HEK293T (cell line): ENCODE data around the gene EBLN2.

Experiments
- CTCF ChIA-PET: fragments of 350-600 bp; formaldehyde crosslinking; extraction: SDS; loops from one replicate; lab custom pipeline; 2021; ENCODE audit warnings: antibody characterized with exemption, inconsistent platforms; lab: Yijun Ruan, JAX
- POLR2A ChIA-PET: fragments of 350-600 bp; formaldehyde crosslinking; extraction: SDS; loops from one replicate; lab custom pipeline; 2020; ENCODE audit warnings: antibody characterized with exemption, inconsistent platforms; lab: Yijun Ruan, JAX
- DNase-seq: peaks from one replicate; pipeline ENCODE4 v3.0.0; 2012; ENCODE audit warnings: mixed read lengths; ENCODE audit errors: extremely low spot score
- ARNT ChIP-seq: fragments of 450-650 bp; IDR thresholded peaks from 2 replicates; pipeline ENCODE4 v1.6.1; 2017; ENCODE audit warnings: mild to moderate bottlenecking
- BHLHE40 ChIP-seq: fragments of 450-650 bp; IDR thresholded peaks from 2 replicates; pipeline ENCODE4 v1.6.1; 2016; ENCODE audit warnings: mild to moderate bottlenecking, moderate library complexity, borderline replicate concordance
- CTBP1 ChIP-seq: fragments of 450-650 bp; IDR thresholded peaks from 2 replicates; pipeline ENCODE4 v1.6.1; 2016; ENCODE audit warnings: borderline replicate concordance
- ELF4 ChIP-seq: fragments of 450-650 bp; IDR thresholded peaks from 2 replicates; pipeline ENCODE4 v1.6.1; 2017; ENCODE audit warnings: antibody characterized with exemption
- FOXA1 ChIP-seq: fragments of 450-650 bp; IDR thresholded peaks from 2 replicates; pipeline ENCODE4 v1.6.1; 2016; ENCODE audit warnings: mild to moderate bottlenecking
- FOXK2 ChIP-seq: fragments of 450-650 bp; IDR thresholded peaks from 2 replicates; pipeline ENCODE4 v1.6.1; 2016; ENCODE audit warnings: mild to moderate bottlenecking
- FOXM1 ChIP-seq: fragments of 450-650 bp; IDR thresholded peaks from 2 replicates; pipeline ENCODE4 v1.6.1; 2017; ENCODE audit warnings: mild to moderate bottlenecking, borderline replicate concordance
- HDGF ChIP-seq: fragments of 450-650 bp; IDR thresholded peaks from 2 replicates; pipeline ENCODE4 v1.6.1; 2017; ENCODE audit warnings: antibody characterized with exemption, borderline replicate concordance
- L3MBTL2 ChIP-seq: fragments of 450-650 bp; conservative IDR thresholded peaks from 2 replicates; pipeline ENCODE4 v1.6.1; 2016; ENCODE audit warnings: mild to moderate bottlenecking
- LEF1 ChIP-seq: fragments of 450-650 bp; IDR thresholded peaks from 2 replicates; pipeline ENCODE4 v1.6.1; 2017; ENCODE audit warnings: mild to moderate bottlenecking, borderline replicate concordance
- NFRKB ChIP-seq: fragments of 450-650 bp; IDR thresholded peaks from 2 replicates; pipeline ENCODE4 v1.6.1; 2016; ENCODE audit warnings: mild to moderate bottlenecking, moderate library complexity
- PKNOX1 ChIP-seq: fragments of 450-650 bp; IDR thresholded peaks from 2 replicates; pipeline ENCODE4 v1.6.1; 2016
- SP1 ChIP-seq: fragments of 450-650 bp; IDR thresholded peaks from 2 replicates; pipeline ENCODE4 v1.6.1; 2017
- SUZ12 ChIP-seq: fragments of 450-650 bp; IDR thresholded peaks from 2 replicates; pipeline ENCODE4 v1.6.1; 2016; ENCODE audit warnings: mild to moderate bottlenecking
- TARDBP ChIP-seq: fragments of 450-650 bp; IDR thresholded peaks from 2 replicates; pipeline ENCODE4 v1.6.1; 2016
- ZNF384 ChIP-seq: fragments of 450-650 bp; IDR thresholded peaks from 2 replicates; pipeline ENCODE4 v1.6.1; 2016

Gene EBLN2

GRCh38 chr3:73036694-73037591, 24.5 kb upstream of the EBLN2 start:
- CTCF ChIA-PET = no interaction called here
- TF ChIP-seq SP1 (no peak), CTBP1 (no peak), BHLHE40 (no peak), ZNF384 (no peak), LEF1 (no peak)
- DNase-seq = no peak
- POLR2A ChIA-PET = no interaction called here

- TF ChIP-seq SP1 (no peak), FOXK2 (no peak), BHLHE40 (no peak), FOXM1 (no peak), FOXA1 (no peak), HDGF (no peak), ARNT (no peak), LEF1 (no peak), TARDBP (no peak)
- POLR2A ChIA-PET = no interaction called here
- CTCF ChIA-PET = interaction anchor here (0.5 kb wide), 1 partner anchor 354 kb away, joined by 3 read pairs; no protein-coding TSS in a partner anchor
- DNase-seq = no peak
Measured at GRCh38 chr3:73041537-73041936, 19.9 kb upstream of the EBLN2 start.

- ChIA-PET POLR2A (no interaction called here), CTCF (no interaction called here)
- TF ChIP-seq ELF4 = no peak
- no peak for TF ChIP-seq FOXM1
- no peak for TF ChIP-seq FOXA1
- no peak for TF ChIP-seq FOXK2
- no peak for DNase-seq
Measured at GRCh38 chr3:73043414-73043813, 18.0 kb upstream of the EBLN2 start.

GRCh38 chr3:73045391-73045790, 16.1 kb upstream of the EBLN2 start:
- ChIA-PET POLR2A (no interaction called here), CTCF (interaction anchor here (1.0 kb wide), 1 partner anchor 12 kb away, joined by 4 read pairs; no protein-coding TSS in a partner anchor)
- no peak for TF ChIP-seq FOXM1
- no peak for TF ChIP-seq CTBP1
- TF ChIP-seq FOXK2 = no peak
- TF ChIP-seq SUZ12 = no peak
- TF ChIP-seq ELF4 = no peak
- TF ChIP-seq BHLHE40 = no peak
- no peak for TF ChIP-seq LEF1
- DNase-seq = no peak

GRCh38 chr3:73046195-73046594, 15.3 kb upstream of the EBLN2 start:
- ChIA-PET CTCF (interaction anchor here (1.0 kb wide), 1 partner anchor 11 kb away, joined by 4 read pairs; no protein-coding TSS in a partner anchor), POLR2A (no interaction called here)
- no peak for TF ChIP-seq TARDBP
- no peak for TF ChIP-seq BHLHE40
- TF ChIP-seq NFRKB = no peak
- no peak for TF ChIP-seq HDGF
- TF ChIP-seq FOXK2 = no peak
- no peak for TF ChIP-seq CTBP1
- TF ChIP-seq FOXM1 = no peak
- TF ChIP-seq L3MBTL2 = no peak
- TF ChIP-seq SUZ12 = no peak
- no peak for TF ChIP-seq ARNT
- no peak for TF ChIP-seq LEF1
- TF ChIP-seq PKNOX1 = no peak
- no peak for DNase-seq

DNA sequence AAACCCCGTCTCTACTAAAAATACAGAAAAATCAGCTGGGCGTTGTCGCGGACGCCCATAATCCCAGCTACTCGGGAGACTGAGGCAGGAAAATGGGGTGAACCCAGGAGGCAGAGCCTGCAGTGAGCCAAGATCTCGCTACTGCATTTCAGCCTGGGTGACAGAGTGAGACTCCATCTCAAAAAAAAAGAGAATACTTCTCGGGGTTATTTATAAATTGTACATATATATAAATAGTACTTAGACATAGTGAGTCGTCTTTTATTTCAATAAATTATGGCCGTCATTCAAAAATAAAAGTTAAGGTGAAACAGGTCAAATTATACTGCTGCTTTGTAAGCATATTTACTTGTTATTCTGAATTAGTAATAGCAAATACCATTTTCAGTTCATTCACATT, 12.1 kb upstream of the EBLN2 start:
- ChIA-PET POLR2A (no interaction called here), CTCF (no interaction called here)
- TF ChIP-seq FOXM1 = no peak
- no peak for TF ChIP-seq L3MBTL2
- TF ChIP-seq FOXA1 = no peak
- no peak for TF ChIP-seq HDGF
- no peak for TF ChIP-seq FOXK2
- TF ChIP-seq TARDBP = no peak
- TF ChIP-seq LEF1 = no peak
- no peak for TF ChIP-seq SUZ12
- no peak for TF ChIP-seq SP1
- TF ChIP-seq ZNF384 = no peak
- TF ChIP-seq ELF4 = no peak
- no peak for TF ChIP-seq CTBP1
- no peak for TF ChIP-seq BHLHE40
- no peak for TF ChIP-seq ARNT
- DNase-seq = no peak

DNA sequence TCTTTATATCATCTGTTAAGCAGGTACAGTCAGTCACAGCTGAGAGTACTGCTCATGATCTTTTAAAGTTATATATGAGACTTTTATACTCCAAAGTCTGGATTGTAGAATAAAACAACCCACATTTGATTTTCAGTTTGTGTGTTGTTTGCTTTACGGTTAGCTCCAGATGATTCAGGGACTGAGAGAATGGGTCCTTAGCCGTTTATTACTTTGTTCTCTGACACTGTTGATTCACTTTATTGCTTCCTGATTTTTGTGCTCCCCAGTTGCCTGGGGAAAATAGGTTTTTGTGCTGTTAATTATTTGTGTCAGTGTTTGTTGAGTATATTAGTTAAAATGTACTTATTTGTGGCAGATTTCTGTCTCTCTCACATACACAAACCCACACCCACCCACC, 8.6 kb upstream of the EBLN2 start:
- ChIA-PET CTCF (no interaction called here), POLR2A (no interaction called here)
- TF ChIP-seq L3MBTL2 (no peak), SP1 (no peak), TARDBP (no peak), BHLHE40 (no peak), ZNF384 (no peak), FOXA1 (no peak), FOXM1 (no peak), NFRKB (no peak), SUZ12 (no peak), PKNOX1 (no peak), ARNT (no peak), ELF4 (no peak), HDGF (no peak), LEF1 (no peak), CTBP1 (no peak), FOXK2 (no peak)
- no peak for DNase-seq
